K562 (cell line): ENCODE data around the gene KLK1. TPM values are rescaled to one million over a fixed set of nuclear protein-coding genes. Genes with fewer than 3 reads are reported as not detected.

Experiments
- ESRRA ChIP-seq: fragments of 450-650 bp; IDR thresholded peaks from 2 replicates; pipeline ENCODE4 v1.6.1; 2014; ENCODE audit warnings: low read depth, mild to moderate bottlenecking, moderate library complexity, borderline replicate concordance
- ETV6 ChIP-seq, 3 experiments: fragments of 150-350 bp in 1 of 3; sonication (generic) in 1 of 3; formaldehyde crosslinking in 1 of 3; IDR thresholded peaks; 2 replicates each; pipeline versions ENCODE4 v1.6.1 to v1.8.0; 2014 to 2022; ENCODE audit warnings: borderline replicate concordance in 2 of 3, low read depth in 2 of 3, antibody characterized with exemption in 1 of 3, low read length in 1 of 3, mild to moderate bottlenecking in 1 of 3, missing genetic modification reagents in 1 of 3
- HNRNPL ChIP-seq: fragments of 200-400 bp; formaldehyde crosslinking; IDR thresholded peaks from 2 replicates; pipeline ENCODE4 v1.6.1; 2017; ENCODE audit warnings: low read depth, mild to moderate bottlenecking, low read length
- HNRNPUL1 ChIP-seq: fragments of 200-400 bp; formaldehyde crosslinking; IDR thresholded peaks from 2 replicates; pipeline ENCODE4 v1.6.1; 2017; ENCODE audit warnings: low read length
- JUNB ChIP-seq: fragments of 450-650 bp; formaldehyde crosslinking; conservative IDR thresholded peaks from 2 replicates; pipeline ENCODE4 v1.4.0; 2020; ENCODE audit warnings: mild to moderate bottlenecking
- LCOR ChIP-seq: sonication (generic); formaldehyde crosslinking; IDR thresholded peaks from 2 replicates; pipeline ENCODE4 v1.8.0; 2022; ENCODE audit warnings: mild to moderate bottlenecking, missing genetic modification reagents
- LEF1 ChIP-seq: fragments of 450-650 bp; IDR thresholded peaks from 2 replicates; pipeline ENCODE4 v1.6.1; 2016; ENCODE audit warnings: mild to moderate bottlenecking
- MXI1 ChIP-seq: IDR thresholded peaks from 2 replicates; pipeline ENCODE4 v1.6.1; 2011; ENCODE audit warnings: low read depth, mild to moderate bottlenecking, improper control_type of control experiment, low read length
- MYBL2 ChIP-seq, 2 experiments: fragments of 450-650 bp in 1 of 2; sonication (generic) in 1 of 2; formaldehyde crosslinking in 1 of 2; IDR thresholded peaks; 2 replicates each; pipeline versions ENCODE4 v1.6.1 to v1.8.1; 2017 to 2022; ENCODE audit warnings: borderline replicate concordance in 1 of 2, inconsistent platforms in 1 of 2, low read depth in 1 of 2, mild to moderate bottlenecking in 1 of 2, missing genetic modification reagents in 1 of 2, moderate library complexity in 1 of 2
- NR4A1 ChIP-seq, 2 experiments: fragments of 250-450 bp in 1 of 2; fragments of 450-650 bp in 1 of 2; sonication (Bioruptor Pico) in 1 of 2; IDR thresholded peaks; 2 replicates each; pipeline versions ENCODE4 v1.4.0 to v1.6.1; 2016 to 2020; ENCODE audit warnings: mild to moderate bottlenecking in 2 of 2, missing compliant biosample characterization in 1 of 2, missing genetic modification characterization in 1 of 2, moderate library complexity in 1 of 2
- PCBP1 ChIP-seq: fragments of 200-400 bp; formaldehyde crosslinking; IDR thresholded peaks from 2 replicates; pipeline ENCODE4 v1.6.1; 2018; ENCODE audit warnings: mild to moderate bottlenecking, low read depth, low read length; ENCODE audit not compliant: poor library complexity, severe bottlenecking
- SIN3B ChIP-seq: fragments of 450-650 bp; IDR thresholded peaks from 2 replicates; pipeline ENCODE4 v1.6.1; 2017; ENCODE audit warnings: low read depth, mild to moderate bottlenecking, moderate library complexity
- SMAD4 ChIP-seq: fragments of 250-450 bp; sonication (Bioruptor Pico); conservative IDR thresholded peaks from 2 replicates; pipeline ENCODE4 v1.8.0; 2021; ENCODE audit warnings: inconsistent platforms, mild to moderate bottlenecking, moderate library complexity
- TCF3 ChIP-seq: sonication (generic); formaldehyde crosslinking; IDR thresholded peaks from 2 replicates; pipeline ENCODE4 v1.4.0; 2020; ENCODE audit warnings: mild to moderate bottlenecking, missing genetic modification reagents
- ZNF146 ChIP-seq: IDR thresholded peaks from one replicate; pipeline ENCODE4 v1.6.1; 2018; ENCODE audit warnings: missing compliant biosample characterization; ENCODE audit not compliant: unreplicated experiment
- ZNF609 ChIP-seq: sonication (generic); formaldehyde crosslinking; IDR thresholded peaks from 2 replicates; pipeline ENCODE4 v1.8.1; 2023; ENCODE audit warnings: missing genetic modification reagents, mild to moderate bottlenecking, borderline replicate concordance
- ZNF668 ChIP-seq: fragments of 250-450 bp; sonication (Bioruptor Pico); IDR thresholded peaks from 2 replicates; pipeline ENCODE4 v1.8.0; 2022; ENCODE audit warnings: mild to moderate bottlenecking, inconsistent platforms
- ZNF77 ChIP-seq: fragments of 250-450 bp; sonication (Bioruptor Pico); IDR thresholded peaks from 2 replicates; pipeline ENCODE4 v1.5.0; 2020
- polyA plus RNA-seq, 8 experiments: library from polyadenylated mRNA; depleted of rRNA in 4 of 8; stranded (reverse) in 5 of 8; unstranded in 3 of 8; fragments of >200 nt; fragmentation: Nextera tagmentation in 2 of 8; fragmentation: Illumina TruSeq in 1 of 8; extraction: Ambion mirVana in 2 of 8; extraction: Trizol in 1 of 8; gene quantifications; 2 replicates each; pipeline versions ENCODE4 v1.2.1 to v1.2.3, GENCODE V29; 2011 to 2014; ENCODE audit warnings: inconsistent platforms in 1 of 8, missing spikeins in 1 of 8
- total RNA-seq, 7 experiments: library from RNA; depleted of rRNA in 6 of 7; stranded (reverse); fragments of >200 nt in 6 of 7; fragmentation: Illumina TruSeq in 2 of 7; extraction: Trizol in 2 of 7; gene quantifications; 2 replicates each; pipeline versions ENCODE4 v1.2.1 to v1.2.3, GENCODE V29; 2011 to 2021; ENCODE audit warnings: low replicate concordance in 1 of 7
- TF ChIP-seq, protein P1 (sequence below), 2 experiments: IDR thresholded peaks; 2 replicates each; pipeline ENCODE4 v1.6.1; 2011; ENCODE audit warnings: borderline replicate concordance in 1 of 2, control low read depth in 1 of 2, low read depth in 1 of 2, low read length in 1 of 2, mild to moderate bottlenecking in 1 of 2, mixed read lengths in 1 of 2, moderate library complexity in 1 of 2; ENCODE audit not compliant: insufficient read depth in 1 of 2, insufficient read length in 1 of 2, poor library complexity in 1 of 2, severe bottlenecking in 1 of 2; ENCODE audit errors: extremely low read depth in 1 of 2

Gene KLK1
- total and polyA plus RNA-seq, 9 of the 15 experiments (the other 6 are each of a cell fraction or from before 2014, with no cell fraction given), result 0.87 to 15.4 (median 9.1) TPM

DNA sequence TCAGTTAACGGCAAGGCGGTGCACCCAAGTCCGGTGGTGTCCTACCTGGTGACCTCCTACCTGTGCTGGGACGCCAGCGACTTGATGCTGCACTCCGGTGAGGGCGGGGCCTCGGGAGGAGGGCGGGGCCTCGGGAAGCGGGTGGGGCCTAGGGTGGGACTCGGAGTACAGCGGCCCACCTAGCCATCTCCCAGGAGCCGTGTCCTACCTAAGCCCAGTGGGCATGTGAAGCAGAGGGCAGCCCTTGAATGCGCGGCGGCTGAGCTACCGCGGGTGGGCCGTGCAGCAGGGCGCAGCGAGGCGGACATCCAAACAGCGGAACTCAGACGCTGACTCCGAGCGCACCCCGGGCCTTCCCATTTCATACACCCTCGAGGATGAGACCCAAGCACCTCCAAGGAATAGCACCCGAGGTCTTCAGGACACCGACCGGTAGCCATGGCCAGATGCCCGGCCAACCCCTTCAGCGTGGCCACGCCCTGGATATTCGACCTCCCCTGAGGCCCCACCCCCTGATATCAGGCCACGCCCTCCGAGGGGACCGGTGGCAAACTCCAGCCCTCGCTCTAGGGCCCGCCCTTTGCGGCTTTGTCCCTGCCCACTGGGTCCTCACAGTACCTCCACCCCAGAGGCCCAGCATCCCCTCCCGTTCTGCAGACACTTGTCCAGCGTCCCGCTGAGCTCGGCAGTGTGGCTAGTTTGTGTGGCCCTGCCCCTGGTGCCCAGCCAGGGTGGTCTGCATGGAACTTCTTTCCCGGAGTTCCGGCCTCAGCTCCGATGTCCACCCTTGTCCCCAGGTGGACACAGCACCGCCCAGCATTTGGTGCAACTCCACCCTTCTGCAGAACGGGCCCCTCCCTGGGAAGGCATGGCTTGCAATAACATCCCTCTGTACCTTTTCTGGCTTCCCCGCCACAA lies 5.4 kb downstream of the KLK1 start (continued):
- TF ChIP-seq ZNF609 (CRISPR knock-in tag), result no peak
- TF ChIP-seq MXI1, result no peak
- peak; percentile 19; the same call in 1 of the 2 replicates for TF ChIP-seq ESRRA
- no peak for TF ChIP-seq ZNF146
- no peak for TF ChIP-seq ZNF77 (CRISPR knock-in tag)
- TF ChIP-seq ETV6 (IDR thresholded peaks at IDR 0.05; ENCODE audit: borderline replicate concordance in 1 of 2, low read depth in 2 of 2, low read length in 1 of 2), result no peak
- no peak for TF ChIP-seq ETV6 (CRISPR knock-in tag; IDR thresholded peaks at IDR 0.05; ENCODE audit: borderline replicate concordance)
- TF ChIP-seq LEF1, result no peak
- no peak for TF ChIP-seq PCBP1
- TF ChIP-seq LCOR (CRISPR knock-in tag), result no peak
- no peak for TF ChIP-seq SMAD4 (CRISPR knock-in tag)
- no peak for TF ChIP-seq JUNB (CRISPR knock-in tag)
- no peak for TF ChIP-seq HNRNPUL1
- TF ChIP-seq NR4A1 (CRISPR knock-in tag; IDR thresholded peaks at IDR 0.05), result no peak
- TF ChIP-seq NR4A1 (tag; IDR thresholded peaks at IDR 0.05), result no peak
- no peak for TF ChIP-seq HNRNPL
- TF ChIP-seq, protein P1, sequence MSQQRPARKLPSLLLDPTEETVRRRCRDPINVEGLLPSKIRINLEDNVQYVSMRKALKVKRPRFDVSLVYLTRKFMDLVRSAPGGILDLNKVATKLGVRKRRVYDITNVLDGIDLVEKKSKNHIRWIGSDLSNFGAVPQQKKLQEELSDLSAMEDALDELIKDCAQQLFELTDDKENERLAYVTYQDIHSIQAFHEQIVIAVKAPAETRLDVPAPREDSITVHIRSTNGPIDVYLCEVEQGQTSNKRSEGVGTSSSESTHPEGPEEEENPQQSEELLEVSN (IDR thresholded peaks at IDR 0.05; ENCODE audit: borderline replicate concordance in 1 of 2, extremely low read depth in 1 of 2, insufficient read depth in 1 of 2, insufficient read length in 1 of 2, low read depth in 1 of 2, low read length in 1 of 2, poor library complexity in 1 of 2, severe bottlenecking in 1 of 2), result no peak
- no peak for TF ChIP-seq MYBL2 (IDR thresholded peaks at IDR 0.05; ENCODE audit: low read depth)
- TF ChIP-seq MYBL2 (CRISPR knock-in tag; IDR thresholded peaks at IDR 0.05; ENCODE audit: borderline replicate concordance), result no peak
- TF ChIP-seq SIN3B, result no peak
- no peak for TF ChIP-seq TCF3 (CRISPR knock-in tag)
- no peak for TF ChIP-seq ZNF668 (CRISPR knock-in tag)
